HG03196 (cell line): ENCODE data around the gene MICU2.

Experiments used
- ATAC-seq: cut with Tn5 transposase; IDR thresholded peaks from one replicate; pipeline ENCODE4 v1.9.1; 2021; ENCODE audit not compliant: unreplicated experiment

MICU2 gene

GRCh38 chr13:21603531-21604448 is at the start of gene MICU2:
TSS of gene MICU2 (minus strand) at chr13:21604170. CDS start at chr13:21604148, 22 bp downstream.
- peak; percentile 97 for ATAC-seq

GRCh38 chr13:21641629-21642028 is 37.7 kb upstream of the MICU2 start:
- ATAC-seq = no peak

GRCh38 chr13:21639561-21639960 is 35.6 kb upstream of the MICU2 start:
- no peak for ATAC-seq

GRCh38 chr13:21638319-21639282 is 34.6 kb upstream of the MICU2 start:
- no peak for ATAC-seq

- ATAC-seq = no peak
These were observed 33.3 kb upstream of the MICU2 start for GRCh38 chr13:21637296-21637695.

GRCh38 chr13:21636656-21637055 is 32.7 kb upstream of the MICU2 start:
- ATAC-seq = no peak

GRCh38 chr13:21632196-21632595 is 28.2 kb upstream of the MICU2 start:
- ATAC-seq = no peak

GRCh38 chr13:21625366-21625765 is 21.4 kb upstream of the MICU2 start:
- no peak for ATAC-seq

GRCh38 chr13:21620861-21621260 is 16.9 kb upstream of the MICU2 start:
- no peak for ATAC-seq

- no peak for ATAC-seq
These were observed 15.8 kb upstream of the MICU2 start for GRCh38 chr13:21619633-21620220.

GRCh38 chr13:21616880-21617279 is 12.9 kb upstream of the MICU2 start:
- ATAC-seq = no peak

GRCh38 chr13:21616205-21616866 is 12.4 kb upstream of the MICU2 start:
- no peak for ATAC-seq

- no peak for ATAC-seq
These were observed 11.5 kb upstream of the MICU2 start for GRCh38 chr13:21615427-21615826.

- ATAC-seq = no peak
These were observed 9.8 kb upstream of the MICU2 start for GRCh38 chr13:21613791-21614190.

GRCh38 chr13:21611385-21611784 is 7.4 kb upstream of the MICU2 start:
- ATAC-seq = no peak

GRCh38 chr13:21610687-21611086 is 6.7 kb upstream of the MICU2 start:
- ATAC-seq = no peak

- ATAC-seq = no peak
These were observed 5.0 kb upstream of the MICU2 start for GRCh38 chr13:21608961-21609360.

- ATAC-seq = no peak
These were observed 2.8 kb upstream of the MICU2 start for GRCh38 chr13:21606796-21607195.

- ATAC-seq = no peak
These were observed 2.3 kb upstream of the MICU2 start for GRCh38 chr13:21606251-21606650.

- no peak for ATAC-seq
These were observed 7.2 kb downstream of the MICU2 start for GRCh38 chr13:21596722-21597121.

GRCh38 chr13:21595546-21595822 is 8.5 kb downstream of the MICU2 start:
- ATAC-seq = peak; percentile 49
